Mesenteric fat pad (tissue), 1 donor: ENCODE results near the gene MESD. TPM values are rescaled to one million over a fixed set of nuclear protein-coding genes. Genes with fewer than 3 reads are reported as not detected.

Source experiments
- DNase-seq: peaks from one replicate; pipeline ENCODE4 v3.0.0-alpha.2; 2020; ENCODE audit warnings: low spot score
- total RNA-seq: library from RNA; stranded (reverse); fragmentation: NEBNext Ultra II Directional; extraction: Animal tissue kit (Norgen Biotek cat#: 25700); gene quantifications from one replicate; pipeline ENCODE4 v1.2.1, GENCODE V29; 2021
- donor health status: DM: yes; HTN: yes; CAD: no.

Gene MESD
- total RNA-seq, 1 donor from 2014 or later: 30.2 TPM

DNA sequence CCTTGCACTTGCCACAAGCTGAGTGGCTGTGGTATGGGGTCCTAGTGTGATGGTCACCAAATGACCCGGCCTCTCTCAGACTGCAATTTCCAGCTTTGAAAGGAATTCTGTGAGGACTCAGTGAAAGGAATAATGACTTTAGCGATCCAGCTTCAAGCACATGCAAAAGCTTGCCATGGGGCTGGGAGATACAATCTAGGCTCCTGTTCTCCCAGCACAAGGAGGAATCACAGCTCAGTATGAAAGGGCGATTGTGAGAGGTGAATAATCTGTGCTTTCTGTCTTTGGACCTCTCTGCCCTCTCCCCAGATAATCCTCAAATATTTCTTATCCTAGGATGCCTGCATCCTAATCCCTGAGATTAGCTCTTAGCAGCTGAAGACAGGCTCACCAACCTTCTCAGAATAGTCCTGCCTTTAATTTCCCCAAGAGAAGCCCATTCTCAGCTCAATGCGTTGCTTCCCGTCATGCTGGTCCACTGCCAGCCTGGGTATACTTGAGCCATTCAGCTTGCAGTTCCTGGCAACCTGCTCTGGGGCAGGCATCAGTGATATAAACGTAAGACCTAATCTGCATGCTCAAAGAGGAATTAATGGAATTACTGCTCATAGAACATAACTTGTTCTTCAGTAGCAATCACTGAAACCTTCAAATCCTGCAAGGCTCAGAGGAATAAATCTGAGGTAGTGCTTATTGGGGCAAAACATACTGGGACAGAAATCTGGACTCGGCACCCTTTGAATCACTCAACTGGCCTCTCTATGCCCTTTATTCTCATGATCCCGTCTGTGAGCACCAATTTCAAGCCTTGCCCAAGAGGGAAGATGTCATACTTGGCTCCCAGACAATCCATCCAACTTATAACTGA, 26.2 kb upstream of the MESD start:
- DNase-seq: no peak

DNA sequence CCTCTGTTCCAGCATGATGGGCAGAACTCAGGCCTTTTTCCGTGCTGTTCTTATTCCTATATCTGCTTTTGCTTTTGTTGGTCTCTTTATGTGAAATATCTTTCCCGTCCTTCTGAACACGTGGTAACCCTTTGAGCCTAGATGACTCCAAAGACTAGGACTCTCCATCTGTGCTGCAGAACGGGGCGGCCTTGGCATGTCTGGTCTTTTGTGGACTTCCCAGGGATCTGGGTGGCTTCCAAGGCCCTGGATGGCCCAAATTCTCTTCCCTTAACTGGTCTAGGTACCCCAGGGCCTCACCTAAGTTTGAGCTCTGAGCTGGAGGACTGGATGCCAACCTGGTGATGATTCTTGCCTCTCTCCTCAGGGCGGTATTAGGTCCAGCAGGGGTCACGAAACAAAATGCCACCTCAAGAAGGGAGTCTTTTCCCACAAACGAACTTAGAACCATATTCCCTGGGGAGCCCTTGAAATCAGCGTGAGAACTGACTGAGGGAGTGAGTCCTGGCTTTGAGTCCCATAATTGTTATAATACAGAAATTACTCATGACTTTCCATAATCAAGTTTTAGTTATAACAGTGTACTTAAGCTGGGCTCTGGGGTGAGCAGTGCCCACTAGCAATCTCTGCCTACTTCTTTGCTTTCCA, 25.0 kb upstream of the MESD start:
- no peak for DNase-seq

DNA sequence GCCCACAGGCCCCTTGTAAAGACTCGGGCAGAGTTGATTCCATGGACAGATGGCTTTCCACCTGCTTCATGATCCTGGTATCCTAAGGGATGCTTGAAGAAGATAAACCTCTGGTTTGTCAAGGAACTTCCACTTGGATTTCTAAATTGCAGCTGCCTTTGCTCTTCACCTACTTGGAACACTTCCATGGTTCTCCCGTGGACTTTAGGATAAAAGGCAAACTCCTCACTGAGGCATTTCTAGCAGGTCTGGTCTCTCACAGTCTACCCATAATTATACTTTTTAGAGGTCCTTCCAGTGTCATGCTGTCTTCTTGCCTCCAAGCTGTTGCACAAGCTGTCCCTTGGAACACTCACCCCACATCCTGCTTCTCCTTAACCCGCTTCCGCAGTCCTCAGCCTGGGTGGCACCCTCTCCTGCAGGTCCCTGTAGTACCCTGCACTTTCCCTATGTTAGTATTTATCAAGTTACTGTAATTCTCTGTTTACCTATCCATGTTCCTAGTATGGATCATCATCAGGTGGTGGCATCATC, 23.8 kb upstream of the MESD start:
- DNase-seq: no peak

DNA sequence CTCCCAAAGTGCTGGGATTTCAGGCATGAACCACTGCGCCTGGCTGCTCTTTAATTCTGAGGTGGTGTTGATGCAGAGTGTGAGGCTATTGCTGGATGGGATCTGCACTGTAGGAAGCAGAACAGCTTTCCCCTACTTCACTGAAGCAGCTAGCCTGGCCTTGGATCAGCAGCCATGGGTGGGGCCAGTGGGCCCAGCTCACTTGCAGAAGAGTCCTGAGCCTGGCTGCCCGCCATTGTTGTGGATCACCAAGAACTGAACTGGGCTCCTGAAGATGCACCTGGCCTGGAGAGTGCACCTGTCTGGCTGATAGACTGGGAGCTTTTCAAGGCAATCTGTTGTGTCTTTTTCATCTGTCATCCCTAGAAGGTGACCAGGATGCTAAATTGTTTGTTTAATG, 23.0 kb upstream of the MESD start:
- DNase-seq: no peak

DNA sequence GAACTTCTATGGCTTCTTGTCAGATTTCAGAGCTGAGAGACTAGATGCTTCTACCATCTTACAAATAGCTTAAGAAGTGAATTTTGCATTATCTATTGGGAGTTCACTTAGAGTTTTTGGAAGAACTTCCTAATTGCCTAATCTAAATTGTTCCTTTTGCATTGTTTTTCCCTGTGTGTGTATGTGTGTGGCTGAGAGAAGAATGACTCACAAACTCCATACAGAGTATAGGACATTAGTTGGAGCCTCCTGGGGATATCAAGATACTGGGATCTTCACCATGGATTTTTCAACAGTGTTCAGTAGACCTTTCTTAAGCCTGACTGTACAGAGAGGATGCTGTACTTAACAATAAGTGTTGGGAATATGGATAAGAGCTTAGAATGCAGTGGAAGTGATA, 22.0 kb upstream of the MESD start:
- no peak for DNase-seq

DNA sequence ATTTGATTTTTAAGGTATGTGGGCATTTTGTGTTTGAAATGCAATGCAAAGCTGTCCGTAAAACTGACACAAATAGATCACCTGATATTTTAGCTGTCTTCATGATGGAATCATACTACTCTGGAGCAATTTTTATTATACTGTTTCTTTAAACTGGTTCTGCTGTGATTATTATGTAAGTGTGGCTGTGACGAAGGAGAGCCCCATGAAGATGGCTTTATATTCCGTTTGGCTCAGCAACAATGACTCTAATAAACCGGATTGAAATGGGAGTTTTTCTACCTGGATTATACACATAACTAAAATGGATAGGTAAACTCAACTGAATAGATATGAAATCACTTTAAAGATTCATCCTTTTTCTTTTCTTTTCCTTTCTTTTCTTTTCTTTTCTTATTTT, 20.5 kb upstream of the MESD start:
- DNase-seq: no peak

DNA sequence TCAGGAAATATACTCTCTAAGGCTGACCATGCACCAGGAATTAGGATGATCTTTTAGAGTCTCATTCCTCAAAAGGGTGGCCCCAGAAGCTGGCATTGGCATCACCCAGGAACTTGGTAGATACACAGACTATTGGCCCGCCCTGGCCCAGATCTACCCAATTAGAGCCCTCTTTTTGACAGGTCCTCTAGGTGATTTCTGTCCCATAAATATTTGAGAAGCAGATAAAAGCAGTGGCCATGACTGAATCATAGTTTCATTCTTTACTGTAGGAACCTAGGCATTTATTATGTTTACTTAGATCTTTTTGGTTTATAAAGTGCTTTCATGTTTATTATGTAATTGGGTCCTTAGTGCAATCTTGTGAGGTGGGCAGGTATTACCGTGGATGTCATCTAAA, 18.7 kb upstream of the MESD start:
- no peak for DNase-seq

DNA sequence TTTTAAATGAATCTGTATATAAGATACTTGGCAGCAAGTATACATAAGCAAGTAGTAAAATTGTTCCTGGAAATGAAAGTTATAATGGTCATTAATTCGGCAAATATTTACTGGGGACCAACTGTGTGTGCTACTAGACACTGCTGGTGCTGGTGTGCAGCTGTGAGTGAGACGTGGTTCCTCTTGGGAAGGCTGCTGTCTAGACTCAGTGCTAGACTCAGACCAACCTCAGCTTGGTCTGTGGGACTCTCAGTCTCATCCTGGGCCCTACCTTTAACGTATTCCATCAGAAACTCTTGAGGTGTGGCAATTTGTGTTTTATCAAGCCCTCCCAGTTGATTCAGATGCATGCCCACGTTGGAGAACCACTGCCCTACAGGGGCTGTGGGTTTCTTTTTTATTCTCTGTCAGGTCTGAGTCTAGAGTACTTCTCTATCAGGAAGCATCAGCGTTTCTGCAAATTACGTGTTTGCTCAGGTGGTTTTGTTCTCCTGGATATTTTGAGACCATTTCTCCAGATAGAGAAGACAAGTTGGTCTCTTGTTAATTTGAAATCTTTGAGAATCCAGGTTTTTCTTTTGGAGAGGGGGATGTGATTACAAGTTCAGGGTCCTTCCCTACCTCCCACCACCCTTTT, 17.9 kb upstream of the MESD start:
- no peak for DNase-seq

DNA sequence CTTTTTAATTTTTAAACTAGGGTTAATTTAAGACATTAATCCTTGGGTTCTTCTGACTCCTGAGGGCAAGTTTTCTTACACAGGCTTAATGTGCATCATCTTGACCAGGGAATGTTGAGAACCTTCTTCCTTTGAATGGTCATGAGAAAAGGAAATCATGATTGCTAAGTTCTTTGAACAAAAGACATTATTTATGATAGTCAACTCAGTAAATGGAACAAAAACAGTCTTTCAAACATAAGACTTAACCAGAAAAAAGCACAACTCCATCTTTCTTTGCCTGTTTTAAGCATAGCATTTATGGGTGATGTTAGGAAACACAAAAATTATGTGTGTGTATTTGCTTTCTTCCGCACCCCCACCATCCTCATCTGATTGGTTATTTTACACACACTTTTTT, 16.5 kb upstream of the MESD start:
- DNase-seq: no peak

DNA sequence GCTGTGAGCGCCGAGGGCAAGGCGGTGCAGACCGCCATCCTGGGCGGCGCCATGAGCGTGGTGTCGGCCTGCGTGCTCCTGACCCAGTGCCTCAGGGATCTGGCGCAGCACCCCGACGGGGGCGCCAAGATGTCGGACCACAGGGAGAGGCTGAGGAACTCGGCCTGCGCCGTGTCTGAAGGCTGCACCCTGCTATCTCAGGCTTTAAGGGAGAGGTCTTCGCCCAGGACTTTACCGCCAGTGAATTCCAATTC, 13.4 kb upstream of the MESD start:
- no peak for DNase-seq

DNA sequence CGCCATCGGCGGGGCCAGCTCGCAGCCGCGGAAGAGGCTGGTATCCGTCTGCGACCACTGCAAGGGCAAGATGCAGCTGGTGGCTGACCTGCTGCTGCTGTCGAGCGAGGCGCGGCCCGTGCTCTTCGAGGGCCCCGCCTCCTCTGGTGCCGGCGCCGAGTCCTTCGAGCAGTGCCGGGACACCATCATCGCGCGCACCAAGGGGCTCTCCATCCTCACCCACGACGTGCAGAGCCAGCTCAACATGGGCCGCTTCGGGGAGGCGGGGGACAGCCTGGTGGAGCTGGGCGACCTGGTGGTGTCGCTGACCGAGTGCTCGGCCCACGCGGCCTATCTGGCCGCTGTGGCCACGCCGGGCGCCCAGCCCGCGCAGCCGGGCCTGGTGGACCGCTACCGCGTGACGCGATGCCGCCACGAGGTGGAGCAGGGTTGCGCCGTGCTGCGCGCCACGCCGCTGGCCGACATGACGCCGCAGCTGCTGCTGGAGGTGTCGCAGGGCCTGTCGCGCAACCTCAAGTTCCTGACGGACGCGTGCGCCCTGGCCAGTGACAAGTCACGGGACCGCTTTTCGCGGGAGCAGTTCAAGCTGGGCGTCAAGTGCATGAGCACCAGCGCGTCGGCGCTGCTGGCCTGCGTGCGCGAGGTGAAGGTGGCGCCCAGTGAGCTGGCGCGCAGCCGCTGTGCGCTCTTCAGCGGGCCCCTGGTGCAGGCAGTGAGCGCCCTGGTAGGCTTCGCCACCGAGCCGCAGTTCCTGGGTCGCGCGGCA, 12.9 kb upstream of the MESD start:
- DNase-seq: no peak

DNA sequence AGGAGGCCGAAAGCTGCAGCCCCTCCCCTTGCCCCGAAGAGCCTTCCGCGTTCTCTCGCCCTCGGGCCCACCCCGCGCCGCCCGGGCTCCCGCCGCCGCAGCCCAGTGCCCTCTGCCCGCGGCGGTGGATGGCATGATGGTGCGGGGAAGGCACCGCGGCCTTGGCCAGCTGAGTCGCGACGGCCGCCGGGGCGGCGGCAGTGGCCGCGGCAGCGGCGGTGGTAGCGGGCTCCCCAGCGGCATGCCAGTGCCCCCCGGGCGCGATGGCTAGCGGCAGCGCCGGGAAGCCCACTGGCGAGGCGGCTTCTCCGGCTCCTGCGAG, 12.4 kb upstream of the MESD start:
- DNase-seq: no peak

DNA sequence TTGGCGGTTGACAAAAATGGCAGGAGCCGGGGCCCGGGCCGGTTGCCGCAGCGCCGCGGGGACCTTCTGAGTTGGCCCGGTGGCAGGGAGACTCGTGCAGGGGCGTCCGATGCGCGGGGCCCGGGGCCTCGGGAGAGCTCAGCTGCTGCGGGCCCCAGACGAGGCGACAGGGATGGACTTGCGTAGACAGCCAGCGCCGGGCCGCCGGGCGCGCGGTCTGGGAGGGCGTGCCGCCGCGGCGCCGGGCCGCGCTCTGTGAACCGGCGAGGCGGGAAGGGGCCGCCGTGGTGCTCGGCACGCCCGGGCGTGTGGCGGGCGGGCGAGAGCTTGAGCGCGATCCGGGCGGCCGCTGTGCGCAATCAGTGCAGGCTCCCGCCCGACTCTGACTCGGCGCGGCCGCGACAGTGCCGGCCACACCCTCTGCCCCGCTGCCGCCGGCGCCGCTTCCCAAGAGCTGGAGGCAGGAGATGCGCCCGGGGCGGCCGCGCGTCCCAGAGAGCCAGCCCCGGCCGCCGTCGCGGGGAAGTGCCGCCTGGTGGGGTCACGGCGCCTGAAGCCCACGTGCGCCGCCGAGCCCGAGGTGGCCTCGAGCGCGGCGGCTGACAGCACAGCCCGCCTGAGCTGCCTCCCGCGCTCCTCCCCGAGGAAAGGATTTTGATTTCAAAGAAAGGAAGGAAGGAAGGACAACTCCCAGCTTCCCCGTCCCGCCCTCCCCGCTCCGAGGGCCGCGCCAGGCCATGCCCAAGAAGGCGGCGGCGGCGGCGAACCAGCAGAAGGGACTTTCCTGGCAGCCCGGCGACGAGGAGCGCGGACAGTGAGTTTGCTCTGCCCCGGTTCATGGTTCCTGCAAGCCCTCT, 11.8 kb upstream of the MESD start:
- peak; percentile 92 for DNase-seq

DNA sequence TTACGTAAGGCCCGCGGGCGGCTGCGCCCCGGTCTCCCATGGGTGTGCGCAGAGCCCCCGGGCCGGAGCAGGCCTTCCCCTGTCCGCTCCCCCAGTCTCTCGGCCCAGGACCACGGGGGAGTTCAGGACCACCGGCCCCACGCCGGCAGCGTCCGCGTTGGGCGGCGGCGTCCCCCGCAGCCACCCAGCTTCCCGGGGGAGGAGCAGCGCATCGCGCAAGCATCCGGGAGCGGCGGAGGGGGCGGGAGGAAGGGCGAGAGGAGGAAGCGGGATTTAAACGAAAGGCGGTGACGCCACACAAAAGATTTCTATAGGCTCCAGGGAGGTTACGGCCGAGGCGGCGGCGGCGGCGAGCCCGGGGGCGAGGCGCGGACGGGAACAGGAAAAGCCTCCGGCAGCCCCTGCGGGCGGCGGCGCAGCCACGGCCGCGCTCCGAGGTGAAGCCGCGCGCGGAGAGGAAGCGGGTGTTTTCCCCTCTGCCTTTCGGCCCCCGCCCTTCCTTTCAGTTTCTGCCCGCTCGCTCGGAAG, 11.1 kb upstream of the MESD start, which contains the start of gene TLNRD1:
TSS of gene TLNRD1 (plus strand) at position 300 of the 528 bp plus-strand sequence. CDS start 1,349 bp downstream, outside the sequence.
- peak; percentile 95 for DNase-seq

DNA sequence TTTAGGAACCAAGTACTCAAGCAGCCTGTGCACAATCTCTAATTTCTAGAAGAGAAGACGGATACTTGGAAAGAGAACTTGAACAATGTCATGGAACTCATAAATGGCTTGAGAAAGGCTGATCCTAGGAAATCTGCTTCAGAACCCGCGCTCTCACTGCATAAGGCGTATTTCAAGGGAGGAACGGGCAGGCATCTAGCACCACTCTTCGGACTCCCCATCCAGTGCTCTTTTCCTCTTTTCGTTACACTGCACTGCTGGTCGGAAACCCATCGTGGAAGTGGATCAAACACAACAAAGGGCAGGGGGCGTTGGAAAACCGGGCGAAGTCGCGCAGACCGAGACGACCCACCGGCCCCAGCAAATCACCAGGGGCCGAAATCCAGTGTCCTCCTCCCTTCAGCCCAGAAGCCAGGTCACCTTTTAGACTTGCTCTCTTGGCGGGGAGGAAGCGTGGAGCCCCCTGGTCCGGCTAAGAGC, 10.6 kb upstream of the MESD start:
- no peak for DNase-seq

DNA sequence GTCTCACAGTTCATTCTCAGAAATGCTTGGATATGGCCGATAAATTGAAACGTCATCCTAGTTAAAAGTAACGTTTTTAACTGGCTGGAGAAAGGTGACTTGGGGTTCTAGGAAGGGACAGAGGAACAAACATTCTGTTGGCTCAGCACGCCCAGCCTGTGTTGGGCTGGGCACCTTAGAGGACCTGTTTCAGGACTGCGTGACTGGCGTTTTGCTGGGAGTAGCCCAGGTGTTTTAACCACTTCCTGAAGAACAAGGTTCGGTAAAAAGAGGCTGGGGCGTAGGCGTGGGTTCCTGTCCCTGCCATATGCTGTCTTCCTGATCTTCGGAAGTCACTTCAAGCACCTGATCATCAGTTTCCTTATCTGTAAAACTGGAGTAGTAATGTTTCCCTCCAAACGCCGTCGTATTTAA, 10.0 kb upstream of the MESD start:
- no peak for DNase-seq

DNA sequence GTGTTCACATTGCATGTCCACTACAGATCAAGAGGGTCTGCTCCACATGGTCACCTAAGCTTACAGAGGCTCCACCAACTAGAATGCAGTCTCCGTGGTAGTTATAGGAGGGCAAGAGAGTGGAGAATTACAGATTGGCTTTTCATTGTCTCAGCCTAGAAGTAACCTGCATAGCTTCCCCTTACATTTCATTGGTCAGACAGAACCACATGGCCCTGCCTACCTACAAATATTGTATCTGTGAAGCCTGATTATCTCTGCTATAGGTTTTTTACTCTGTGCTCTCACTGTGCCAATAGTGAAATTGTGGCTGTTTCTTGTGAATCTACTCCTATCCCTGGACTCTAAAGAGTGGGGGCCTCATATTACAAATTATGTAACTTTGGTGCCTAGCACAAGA, 8.6 kb upstream of the MESD start:
- no peak for DNase-seq

DNA sequence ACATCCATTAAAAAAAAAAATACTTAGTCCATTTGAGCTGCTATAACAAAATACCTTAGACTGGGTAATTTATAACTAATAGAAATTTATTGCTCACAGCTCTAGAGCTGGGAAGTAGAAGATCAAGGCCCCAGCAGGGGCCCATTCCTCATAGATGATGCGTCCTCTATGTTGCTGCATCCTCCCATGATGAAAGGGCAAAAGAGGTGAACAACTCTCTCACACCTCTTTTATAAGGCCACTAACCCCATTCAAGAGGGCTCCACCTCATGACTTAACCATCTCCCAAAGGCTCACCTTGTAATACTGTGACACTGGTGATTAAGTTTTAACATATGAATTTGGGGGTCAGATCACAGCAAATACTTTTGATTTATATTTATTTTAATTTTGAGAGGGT, 8.1 kb upstream of the MESD start:
- DNase-seq: no peak

DNA sequence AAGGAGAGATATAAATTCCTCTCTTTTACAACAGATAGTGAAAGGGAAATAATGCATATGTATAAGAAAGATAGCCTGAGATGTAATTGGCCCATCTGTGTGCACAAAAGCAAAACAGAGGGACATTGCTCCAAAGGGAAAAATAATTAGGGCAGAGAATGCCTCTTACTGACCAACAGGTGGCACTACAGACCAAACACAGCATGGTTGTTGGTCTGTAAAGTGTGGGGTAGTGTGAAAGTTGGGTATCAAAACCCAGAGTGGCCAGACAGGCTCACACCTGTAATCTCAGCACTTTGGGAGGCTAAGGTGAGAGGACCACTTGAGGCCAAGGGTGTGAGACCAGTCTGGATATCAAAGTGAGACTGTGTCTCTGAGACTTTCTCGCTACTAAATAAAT, 6.6 kb upstream of the MESD start:
- no peak for DNase-seq

DNA sequence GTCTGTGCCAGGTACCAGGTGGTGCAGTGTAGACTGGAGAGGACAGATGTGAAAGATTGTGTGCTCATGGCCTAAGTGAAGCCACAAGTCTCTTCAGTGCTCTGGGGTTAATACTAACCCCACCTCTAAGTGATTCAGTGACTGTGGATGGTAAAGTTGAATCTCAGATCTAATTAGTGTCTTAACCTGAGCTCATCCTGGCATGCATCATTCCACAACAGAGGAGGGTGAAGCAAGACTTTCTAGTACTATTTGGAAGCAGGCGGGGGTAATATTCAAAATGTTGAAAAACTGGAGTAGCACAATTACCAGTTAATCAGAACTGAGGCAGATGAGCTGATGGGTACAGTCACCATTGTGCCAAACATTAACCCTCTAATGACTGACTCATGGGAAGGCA, 2.8 kb upstream of the MESD start:
- DNase-seq: no peak
